Hematopoietic multipotent progenitor cell (in vitro differentiated cells): ENCODE results near the gene ETFDH. TPM values are rescaled to one million over a fixed set of nuclear protein-coding genes. Genes with fewer than 3 reads are reported as not detected.
A peak's percentile ranks its signal among the peaks of the same experiment; 100 is the strongest.
"Not testable (repeated sequence)": the region's sequence is repeated elsewhere in the genome, so short reads cannot be mapped to it uniquely, and the experiment has no call there.

Experiments used
- DNase-seq, 3 donors: peaks; one replicate each; pipeline ENCODE4 v3.0.0-alpha.2; 2011 to 2015; ENCODE audit warnings: low read depth in 2 of 3, low spot score in 2 of 3
- total RNA-seq: library from RNA; depleted of rRNA; stranded (reverse); fragments of >200 nt; gene quantifications from one replicate; pipeline ENCODE4 v1.2.3, GENCODE V29; 2012

The ETFDH gene
- 17.2 TPM for total RNA-seq

GRCh38 chr4:158671915-158672806 is at the start of gene ETFDH:
ETFDH (plus strand) TSS chr4:158672296; CDS start chr4:158672457, 161 bp downstream.
- DNase-seq = peak; percentile 98 to 100 (median 100)

GRCh38 chr4:158624889-158625478 is 47.1 kb upstream of the ETFDH start:
- peak in 2 of 3 donors; percentile 58 to 80 for DNase-seq

GRCh38 chr4:158625544-158625943 is 46.6 kb upstream of the ETFDH start:
- DNase-seq = no peak

- DNase-seq = no peak
Measured at GRCh38 chr4:158630893-158631292, 41.2 kb upstream of the ETFDH start.

- DNase-seq = no peak
Measured at GRCh38 chr4:158636619-158637018, 35.5 kb upstream of the ETFDH start.

- DNase-seq = no peak
Measured at GRCh38 chr4:158644356-158644755, 27.7 kb upstream of the ETFDH start.

- DNase-seq = no peak
Measured at GRCh38 chr4:158644760-158645159, 27.3 kb upstream of the ETFDH start.

- DNase-seq = no peak
Measured at GRCh38 chr4:158649111-158649680, 22.9 kb upstream of the ETFDH start.

- peak in 1 of 3 donors; percentile 24 for DNase-seq
Measured at GRCh38 chr4:158652920-158653319, 19.2 kb upstream of the ETFDH start.

GRCh38 chr4:158656439-158656838 is 15.7 kb upstream of the ETFDH start:
- DNase-seq = no peak

- no peak for DNase-seq
Measured at GRCh38 chr4:158657291-158657690, 14.8 kb upstream of the ETFDH start.

GRCh38 chr4:158663255-158663654 is 8.8 kb upstream of the ETFDH start:
- DNase-seq = peak in 2 of 3 donors; percentile 31 to 53

GRCh38 chr4:158663707-158664625 is 8.1 kb upstream of the ETFDH start:
- DNase-seq = not testable (repeated sequence)

GRCh38 chr4:158664806-158665205 is 7.3 kb upstream of the ETFDH start:
- no peak for DNase-seq

GRCh38 chr4:158666892-158667291 is 5.2 kb upstream of the ETFDH start:
- DNase-seq = no peak

- DNase-seq = peak in 2 of 3 donors; percentile 57 to 61
Measured at GRCh38 chr4:158667651-158668198, 4.4 kb upstream of the ETFDH start.

- DNase-seq = no peak
Measured at GRCh38 chr4:158669310-158669709, 2.8 kb upstream of the ETFDH start.

- peak; percentile 19 to 68 (median 64) for DNase-seq
Measured at GRCh38 chr4:158670975-158671664, 976 bp upstream of the ETFDH start.

GRCh38 chr4:158671665-158671914 is 506 bp upstream of the ETFDH start, which contains the start of gene C4orf46:
C4orf46 (minus strand) TSS chr4:158671887; CDS start chr4:158671801, 86 bp downstream.
- no peak for DNase-seq

GRCh38 chr4:158673633-158674032 is 1.5 kb downstream of the ETFDH start:
- DNase-seq = no peak
